ENCODE results near the gene TTF1.

The TTF1 gene

DNA sequence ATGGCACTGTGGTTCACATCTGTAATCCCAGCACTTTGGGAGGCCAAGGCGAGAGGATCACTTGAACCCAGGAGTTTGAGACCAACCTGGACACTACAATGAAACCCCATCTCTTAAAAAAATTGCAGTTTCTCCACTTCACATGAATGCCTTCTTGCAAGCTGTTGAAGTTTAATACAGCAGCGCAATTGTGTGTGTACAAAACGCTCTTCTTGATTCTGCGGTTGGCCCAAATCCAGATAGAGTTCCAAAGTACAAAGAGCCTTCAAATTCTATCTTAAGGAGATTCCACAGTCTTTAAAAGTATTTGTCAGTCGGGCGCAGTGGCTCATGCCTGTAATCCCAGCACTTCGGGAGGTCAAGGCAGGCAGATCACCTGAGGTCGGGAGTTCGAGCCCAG is 42.6 kb downstream of the TTF1 start:
- DNase-seq (ENCODE audit: low spot score), result no peak

DNA sequence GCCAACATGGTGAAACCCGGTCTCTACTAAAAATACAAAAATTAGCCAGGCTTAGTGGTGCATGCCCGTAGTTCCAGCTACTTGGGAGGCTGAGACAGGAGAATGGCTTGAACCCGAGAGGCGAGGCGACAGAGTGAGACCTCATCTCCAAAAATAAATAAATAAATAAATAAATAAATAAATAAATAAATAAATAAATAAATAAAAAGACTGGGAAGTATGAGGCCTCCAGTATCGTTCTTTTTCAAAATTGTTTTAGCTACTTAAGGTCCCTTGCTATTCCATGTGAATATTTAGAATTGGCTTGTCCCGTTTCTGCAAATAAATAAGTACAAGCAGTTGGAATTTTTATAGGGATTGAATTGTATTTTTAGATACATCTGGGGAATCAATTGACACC is 48.9 kb downstream of the TTF1 start:
- no peak for DNase-seq (ENCODE audit: low spot score)

DNA sequence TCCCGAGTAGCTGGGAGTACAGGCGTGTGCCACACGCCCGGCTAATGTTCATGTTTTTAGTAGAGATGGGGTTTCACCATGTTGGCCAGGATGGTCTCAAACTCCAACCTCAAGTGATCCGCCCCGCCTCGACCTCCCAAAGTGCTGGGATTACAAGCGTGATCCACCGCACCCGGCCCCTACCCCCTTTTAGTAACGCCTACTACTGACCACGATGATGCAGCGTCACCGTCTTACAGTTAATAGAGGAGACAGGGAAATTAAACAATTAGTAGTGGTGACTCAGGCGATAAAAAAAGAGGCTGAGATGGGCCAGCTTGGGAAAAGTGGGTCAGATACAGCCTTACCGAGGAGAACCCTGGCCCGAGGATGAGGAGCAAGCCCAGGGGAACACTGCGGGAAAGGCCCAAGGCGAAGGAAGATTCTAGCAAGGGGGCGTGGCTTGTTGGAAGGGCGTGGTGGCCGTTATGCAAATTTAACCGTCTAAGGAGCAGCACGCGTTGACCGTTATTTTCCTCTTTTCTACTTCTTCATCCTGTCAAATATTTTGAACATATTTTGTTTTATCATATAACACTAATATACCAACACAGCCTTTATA is 50.2 kb downstream of the TTF1 start:
- DNase-seq (ENCODE audit: low spot score), result no peak

DNA sequence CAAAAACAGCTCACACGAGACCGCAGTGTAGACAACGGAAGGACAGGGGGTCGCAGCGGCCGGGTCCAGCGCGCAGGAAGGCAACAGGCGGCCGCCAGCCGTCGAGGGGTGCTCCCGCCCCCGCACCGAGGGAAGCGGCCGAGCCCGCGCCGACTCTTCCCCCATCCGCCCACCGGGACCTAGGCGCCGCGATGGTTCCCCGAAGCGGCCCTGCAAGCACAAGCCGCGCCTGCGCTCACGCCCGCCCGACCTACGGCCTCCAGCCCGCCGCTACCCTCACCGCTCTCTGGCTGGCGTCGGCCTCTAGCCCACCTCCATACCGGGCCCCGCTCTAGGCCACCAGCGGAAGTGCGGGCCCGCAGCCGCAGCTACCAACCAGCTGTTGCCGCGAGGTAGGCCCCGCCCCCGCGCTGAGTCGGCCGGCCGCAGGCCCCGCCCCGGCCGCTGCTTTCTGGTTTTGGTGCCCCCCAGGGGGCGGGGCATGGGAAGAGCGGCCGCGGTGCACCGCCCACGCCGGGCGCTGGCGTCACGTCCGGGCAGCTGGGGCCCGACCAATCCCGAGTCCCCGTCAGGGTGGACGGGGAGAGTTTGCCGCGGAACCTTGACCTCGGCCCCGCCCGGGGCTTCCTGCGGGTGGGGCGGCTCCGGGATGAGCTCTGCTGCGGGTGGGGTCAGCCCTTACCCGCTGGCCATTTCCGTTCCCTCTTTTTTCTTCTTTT is 51.8 kb downstream of the TTF1 start, which contains the start of gene SETX:
SETX (minus strand) TSS at position 350 of the 719 bp plus-strand sequence. CDS start 5,558 bp downstream, outside the sequence.
- DNase-seq (ENCODE audit: low spot score), result peak; percentile 98

DNA sequence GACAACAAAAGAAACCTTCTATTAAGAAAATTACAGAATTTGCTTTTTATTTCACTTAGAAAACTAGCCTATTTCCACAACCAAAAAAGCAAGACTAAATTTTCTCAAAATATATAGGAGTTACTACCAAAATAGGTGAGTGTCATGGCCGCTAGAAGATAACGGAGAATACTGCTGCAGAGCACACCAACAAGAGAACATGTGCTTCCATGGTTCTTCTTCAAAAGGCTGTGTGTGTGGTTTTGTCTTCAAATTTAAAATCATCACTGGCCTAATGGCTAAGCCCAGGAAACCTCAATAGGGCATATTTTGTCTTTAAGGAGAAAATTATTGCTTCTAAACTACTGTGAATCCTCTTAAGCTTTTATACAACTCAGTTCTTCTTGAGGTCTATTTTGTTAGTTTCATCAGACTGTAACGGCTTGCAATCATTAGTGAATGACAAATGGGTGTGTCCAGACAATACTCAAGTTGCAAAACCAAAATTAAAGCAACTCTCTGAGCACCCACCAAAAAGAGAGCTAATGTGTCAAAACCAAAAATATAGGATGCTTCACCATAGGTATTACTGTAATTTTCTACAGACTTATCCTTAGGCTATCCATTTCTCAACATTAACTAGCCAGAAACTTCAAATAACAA is 55.1 kb downstream of the TTF1 start:
- no peak for DNase-seq (ENCODE audit: low spot score)

DNA sequence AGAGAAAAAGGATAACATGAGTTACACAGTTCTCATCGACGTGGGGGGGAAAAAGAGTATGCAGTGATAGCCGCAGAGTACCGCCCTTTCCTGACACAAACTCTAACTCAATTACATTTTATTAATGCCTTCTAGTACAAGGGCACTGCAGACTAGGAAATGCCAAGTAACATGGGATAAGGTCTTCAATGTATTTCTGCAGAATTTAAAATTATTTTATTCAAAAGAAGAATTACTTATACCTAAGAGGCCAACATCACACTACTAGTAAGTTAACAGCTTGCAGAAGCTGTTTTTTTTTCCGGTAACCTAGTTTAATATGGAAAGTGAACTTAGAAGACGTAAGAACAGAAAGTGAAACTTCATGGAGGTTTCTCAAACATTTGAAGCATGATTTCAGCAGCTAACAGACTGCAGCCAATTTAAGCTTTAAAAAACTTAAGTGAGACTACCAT is 55.8 kb downstream of the TTF1 start:
- DNase-seq (ENCODE audit: low spot score), result peak; percentile 13

DNA sequence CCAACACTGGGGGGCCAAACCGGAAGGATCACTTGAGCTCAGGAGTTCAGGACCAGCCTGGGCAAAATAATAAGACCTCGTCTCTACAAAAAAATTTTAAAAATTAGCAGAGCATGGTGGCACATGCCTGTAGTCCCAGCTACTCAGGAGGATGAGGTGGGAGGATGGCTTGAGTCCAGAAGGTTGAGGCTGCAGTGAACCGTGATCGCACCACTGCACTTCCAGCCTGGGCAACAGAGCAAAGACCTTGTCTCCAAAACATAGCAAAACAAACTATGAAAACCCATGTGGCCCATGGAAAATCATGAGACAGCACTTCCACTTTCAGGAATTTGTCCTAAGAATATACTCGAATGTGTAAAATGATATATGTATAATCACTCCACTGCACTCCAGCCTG is 58.0 kb downstream of the TTF1 start:
- peak; percentile 78 for DNase-seq (ENCODE audit: low spot score)

DNA sequence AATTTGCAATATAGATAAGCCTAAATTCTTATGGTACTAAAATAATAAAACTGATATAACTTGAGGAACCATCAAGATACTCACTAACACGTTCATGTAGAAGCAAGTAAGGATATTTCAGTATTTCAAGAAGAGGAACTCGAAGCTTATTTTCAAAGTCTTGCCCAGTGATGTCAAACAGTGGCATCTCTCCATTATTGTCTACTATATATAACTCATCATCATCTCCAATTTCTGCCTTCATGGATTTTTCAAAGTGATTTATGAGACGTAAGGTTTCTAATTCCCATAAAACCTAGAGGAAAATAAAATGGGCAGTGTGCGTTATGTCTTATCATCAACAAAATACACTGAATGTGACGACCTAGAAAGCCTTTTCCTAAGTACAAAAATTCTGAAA is 60.5 kb downstream of the TTF1 start:
- DNase-seq (ENCODE audit: low spot score), result no peak

DNA sequence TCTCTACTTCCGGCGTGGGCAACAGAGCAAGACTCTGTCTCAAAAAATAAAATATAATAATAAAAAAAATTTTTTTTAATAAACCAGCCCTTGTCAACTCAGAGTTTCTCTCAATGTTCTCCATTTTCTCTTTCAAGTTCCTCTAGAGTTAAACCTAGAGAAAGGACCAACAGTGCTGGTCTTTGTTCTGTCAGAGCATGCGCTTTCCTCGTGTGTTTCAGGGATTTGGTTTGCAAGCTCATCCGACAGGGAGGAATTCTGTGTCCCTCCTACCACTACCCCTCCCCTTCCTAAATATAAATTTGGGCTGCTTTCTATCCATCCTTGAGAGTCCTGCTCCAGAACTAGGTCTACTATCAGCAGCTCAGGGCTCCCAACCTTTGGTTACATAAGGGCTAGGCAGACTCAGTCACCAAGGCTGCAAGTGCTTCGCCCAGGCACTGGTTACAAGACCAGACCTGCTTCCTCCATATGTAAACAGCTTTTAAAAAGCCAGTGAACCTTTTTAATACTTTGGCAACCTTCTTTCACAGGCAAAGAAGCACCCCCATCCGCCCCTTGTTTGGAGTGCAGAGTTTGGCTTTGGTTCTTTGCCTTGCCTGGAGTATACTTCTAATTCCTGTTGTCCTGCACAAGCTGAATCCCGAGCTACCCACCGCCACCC is 65.3 kb downstream of the TTF1 start:
- no peak for DNase-seq (ENCODE audit: low spot score)

DNA sequence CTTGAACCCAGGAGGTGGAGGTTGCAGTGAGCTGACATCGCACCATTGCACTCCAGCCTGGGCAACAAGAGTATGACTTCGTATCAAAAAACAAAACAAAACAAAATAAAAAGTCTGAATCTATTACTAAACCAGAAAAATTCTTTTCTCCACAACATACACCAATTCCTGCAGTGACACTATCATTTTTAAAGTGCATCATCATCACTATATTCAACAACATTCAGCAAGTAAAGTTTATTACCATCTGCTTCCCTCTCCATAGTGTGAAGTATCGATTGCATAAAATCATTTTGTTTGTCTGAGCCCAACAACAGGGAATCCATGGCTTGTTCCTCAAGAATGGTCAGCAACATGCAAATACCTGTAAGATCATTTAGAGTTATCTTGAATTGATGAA is 72.3 kb downstream of the TTF1 start:
- no peak for DNase-seq (ENCODE audit: low spot score)

DNA sequence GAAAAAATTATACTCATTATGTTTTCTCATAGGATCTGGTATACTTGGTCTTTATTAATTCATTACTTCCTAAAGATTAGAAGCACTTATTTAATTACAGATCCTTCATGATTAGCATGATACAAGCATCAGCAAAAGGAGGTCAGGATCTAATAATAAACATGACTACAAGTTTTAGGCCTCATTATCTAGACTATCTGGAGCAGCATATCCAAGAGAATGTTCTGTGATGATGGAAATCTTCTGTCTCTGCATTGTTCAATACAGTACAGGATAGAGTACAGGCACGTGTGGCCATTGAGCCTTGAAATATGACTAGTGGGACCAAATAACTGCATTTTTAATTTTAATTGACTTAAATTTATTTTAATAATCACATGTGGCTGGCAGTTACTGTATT is 73.1 kb downstream of the TTF1 start:
- no peak for DNase-seq (ENCODE audit: low spot score)

DNA sequence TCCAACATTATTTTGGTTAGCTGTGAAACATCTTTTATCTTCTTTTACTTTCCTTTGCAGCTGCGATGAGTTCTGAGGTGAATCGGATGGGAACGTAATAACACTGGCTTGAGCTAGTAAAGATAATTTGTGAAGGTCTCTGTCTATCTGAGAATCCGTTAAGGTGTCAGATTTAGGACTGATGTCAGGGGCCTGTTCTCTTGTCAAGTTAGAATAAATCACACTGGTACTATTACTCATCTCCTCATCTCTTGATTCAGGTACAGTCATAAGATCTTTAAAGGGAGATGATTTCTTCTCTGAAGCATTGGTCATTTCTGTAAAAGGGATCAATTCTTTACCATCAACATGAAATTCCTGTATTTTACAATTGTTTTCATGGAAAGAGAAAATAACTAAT is 78.1 kb downstream of the TTF1 start:
- no peak for DNase-seq (ENCODE audit: low spot score)

DNA sequence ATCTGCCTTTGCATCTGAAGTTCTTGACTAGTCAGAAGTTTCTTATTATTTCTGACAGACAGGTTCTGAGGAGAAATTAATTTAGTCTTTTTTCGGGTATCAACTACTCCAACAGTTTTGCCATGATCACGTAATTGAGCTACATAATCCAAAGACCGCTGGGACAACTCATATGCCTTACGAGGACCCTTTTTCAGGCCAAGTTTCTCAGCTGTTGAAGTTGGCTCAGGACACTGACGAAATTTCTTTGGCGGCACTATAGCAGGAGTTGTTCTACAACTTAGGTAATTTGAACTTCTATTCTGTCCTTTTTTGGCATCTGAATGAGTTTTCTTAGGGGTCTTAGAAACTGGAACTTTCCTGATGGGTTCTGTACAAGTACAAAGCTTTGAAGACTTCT is 79.1 kb downstream of the TTF1 start:
- no peak for DNase-seq (ENCODE audit: low spot score)
